Spleen (tissue), 11 donors: ENCODE results near the gene TYK2. TPM values are rescaled to one million over a fixed set of nuclear protein-coding genes. Genes with fewer than 3 reads are reported as not detected.
A peak's percentile ranks its signal among the peaks of the same experiment; 100 is the strongest.

Source experiments
- DNase-seq: peaks from one replicate; pipeline ENCODE4 v3.0.0-alpha.2; 2020
- H3K27ac ChIP-seq, 8 donors: fragments of 200-600 bp; sonication (generic) in 7 of 8; 1 replicate in 4 of 8; 2 replicates in 4 of 8; pipeline versions ENCODE4 v1.5.0 to v1.8.0; 2016 to 2021; ENCODE audit warnings: inconsistent platforms in 4 of 8, mild to moderate bottlenecking in 4 of 8, moderate library complexity in 1 of 8
- H3K27me3 ChIP-seq, 7 donors: fragments of 200-600 bp; sonication (generic) in 6 of 7; replicated peaks in 1 of 7; 1 replicate in 4 of 7; 2 replicates in 3 of 7; pipeline versions ENCODE4 v1.5.0 to v1.8.0; 2016 to 2021; ENCODE audit warnings: inconsistent platforms in 3 of 7, mild to moderate bottlenecking in 1 of 7
- H3K36me3 ChIP-seq, 6 donors: fragments of 200-600 bp; sonication (generic) in 5 of 6; 1 replicate in 4 of 6; 2 replicates in 2 of 6; pipeline versions ENCODE4 v1.5.0 to v1.8.0; 2016 to 2021; ENCODE audit warnings: inconsistent platforms in 2 of 6
- H3K4me1 ChIP-seq, 6 donors: fragments of 200-600 bp; sonication (generic) in 5 of 6; 1 replicate in 3 of 6; 2 replicates in 3 of 6; pipeline versions ENCODE4 v1.5.0 to v1.8.0; 2016 to 2021; ENCODE audit warnings: inconsistent platforms in 3 of 6
- H3K4me3 ChIP-seq, 8 donors: fragments of 200-600 bp; sonication (generic) in 7 of 8; 1 replicate in 4 of 8; 2 replicates in 4 of 8; pipeline versions ENCODE4 v1.5.0 to v1.8.0; 2016 to 2021; ENCODE audit warnings: inconsistent platforms in 4 of 8, mild to moderate bottlenecking in 4 of 8, moderate library complexity in 2 of 8
- H3K9me3 ChIP-seq, 8 donors: fragments of 200-600 bp; sonication (generic) in 7 of 8; 1 replicate in 4 of 8; 2 replicates in 4 of 8; pipeline versions ENCODE4 v1.5.0 to v1.8.0; 2016 to 2021; ENCODE audit warnings: inconsistent platforms in 4 of 8
- POLR2A ChIP-seq, 3 donors: fragments of 450-650 bp; IDR thresholded peaks; one replicate each; pipeline ENCODE4 v1.5.1; 2017; ENCODE audit warnings: antibody characterized with exemption in 3 of 3, mild to moderate bottlenecking in 1 of 3
- POLR2AphosphoS5 ChIP-seq, 3 donors: sonication (generic); formaldehyde crosslinking; IDR thresholded peaks; one replicate each; pipeline ENCODE4 v1.5.1; 2017; ENCODE audit warnings: antibody characterized with exemption in 3 of 3
- WGBS, 5 donors: extraction: QIAGEN DNeasy Blood & Tissue Kit in 3 of 5; methylation state at CpG; one replicate each; pipeline versions ENCODE4 v1.1.5 to v1.1.7; 2013 to 2018; 5-methylcytosine and 5-hydroxymethylcytosine counted together
- intact Hi-C: fragments of 100-400 bp; cut with DNase I; formaldehyde crosslinking; loops from one replicate; pipeline ENCODE4 v1.15.0; 2023; ENCODE audit warnings: low total_unique reads
- polyA plus RNA-seq, 3 donors: library from polyadenylated mRNA; stranded (reverse); fragments of 200-250 nt; gene quantifications; one replicate each; pipeline ENCODE4 v1.2.1, GENCODE V29; 2013
- total RNA-seq, 7 donors: library from RNA; depleted of rRNA in 3 of 7; stranded (reverse); fragments of >200 nt in 3 of 7; fragmentation: NEBNext Ultra II Directional in 4 of 7; extraction: Animal tissue kit (Norgen Biotek cat#: 25700) in 4 of 7; gene quantifications; one replicate each; pipeline versions ENCODE4 v1.1.0 to v1.2.1, GENCODE V29; 2016 to 2021
- TF ChIP-seq, protein P1 (sequence below), 11 experiments: fragments of 200-600 bp in 7 of 11; fragments of 450-650 bp in 4 of 11; sonication (generic) in 4 of 11; IDR thresholded peaks in 8 of 11; conservative IDR thresholded peaks in 3 of 11; 1 replicate in 7 of 11; 2 replicates in 4 of 11; pipeline versions ENCODE4 v1.4.0 to v1.8.0; 2016 to 2021; ENCODE audit warnings: antibody characterized with exemption in 11 of 11, inconsistent platforms in 4 of 11, mild to moderate bottlenecking in 1 of 11
- donor health status: healthy with polysubstance abuse.
- donor health status: DM: no; HTN: no; CAD: no; lungs with moderate emphysema.
- donor health status: DM: no; HTN: no; CAD: no.
- donor health status: Bipolar disorder and iron deficiency.
- donor health status: healthy.
- donor health status: DM: no; HTN: no; CAD: no.
- donor health status: DM: yes; HTN: yes; CAD: no.

The TYK2 gene
- total and polyA plus RNA-seq, 10 donors: 159 to 422 (median 251) TPM

DNA sequence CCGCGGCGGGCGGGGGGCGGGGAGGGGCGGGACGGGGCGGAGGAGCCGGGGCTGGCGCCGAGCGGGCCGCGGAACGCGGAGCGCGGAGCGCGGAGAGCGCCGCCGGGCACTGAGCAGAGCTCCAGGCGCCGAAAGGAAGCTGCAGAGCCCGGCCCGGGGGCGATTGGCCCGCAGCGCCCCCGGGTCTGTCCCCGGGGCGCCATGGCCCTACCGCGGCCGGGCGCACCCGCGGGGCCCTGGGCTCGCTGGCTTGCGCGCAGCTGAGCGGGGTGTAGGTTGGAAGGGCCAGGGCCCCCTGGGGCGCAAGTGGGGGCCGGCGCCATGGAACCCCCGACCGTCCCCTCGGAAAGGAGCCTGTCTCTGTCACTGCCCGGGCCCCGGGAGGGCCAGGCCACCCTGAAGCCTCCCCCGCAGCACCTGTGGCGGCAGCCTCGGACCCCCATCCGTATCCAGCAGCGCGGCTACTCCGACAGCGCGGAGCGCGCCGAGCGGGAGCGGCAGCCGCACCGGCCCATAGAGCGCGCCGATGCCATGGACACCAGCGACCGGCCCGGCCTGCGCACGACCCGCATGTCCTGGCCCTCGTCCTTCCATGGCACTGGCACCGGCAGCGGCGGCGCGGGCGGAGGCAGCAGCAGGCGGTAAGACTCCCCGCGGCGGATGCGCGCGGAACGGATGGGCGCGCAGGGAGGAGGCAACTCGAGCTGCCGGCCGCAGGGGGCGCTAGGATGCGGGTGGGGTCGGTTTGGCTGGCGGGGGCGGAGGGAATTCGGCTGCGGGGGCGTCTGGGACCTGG lies 40.3 kb upstream of the TYK2 start, which contains the start of gene PDE4A:
PDE4A (plus strand) TSS at position 95 of the 796 bp plus-strand sequence; CDS start at position 322, 227 bp downstream.
- peak; percentile 89 for DNase-seq
- intact Hi-C loops: no loop called here
- Histone ChIP-seq H3K4me1 (peaks cover 45 to 97% (median 82%) of the 10 kb centered on the region in 6 donors), H3K27me3 (peaks cover 9 to 97% (median 69%) of the 10 kb centered on the region in 7 donors), H3K27ac (no peak within 1 kb of the TSS), H3K4me3 (peak within 1 kb of the TSS in 7 of 8 donors; percentile 4 to 64 (median 25)), H3K9me3 (no peaks in the 10 kb centered on the region), H3K36me3 (no peaks in the 10 kb centered on the region)
- no peak for TF ChIP-seq POLR2A (IDR thresholded peaks at IDR 0.05)
- TF ChIP-seq, protein P1, sequence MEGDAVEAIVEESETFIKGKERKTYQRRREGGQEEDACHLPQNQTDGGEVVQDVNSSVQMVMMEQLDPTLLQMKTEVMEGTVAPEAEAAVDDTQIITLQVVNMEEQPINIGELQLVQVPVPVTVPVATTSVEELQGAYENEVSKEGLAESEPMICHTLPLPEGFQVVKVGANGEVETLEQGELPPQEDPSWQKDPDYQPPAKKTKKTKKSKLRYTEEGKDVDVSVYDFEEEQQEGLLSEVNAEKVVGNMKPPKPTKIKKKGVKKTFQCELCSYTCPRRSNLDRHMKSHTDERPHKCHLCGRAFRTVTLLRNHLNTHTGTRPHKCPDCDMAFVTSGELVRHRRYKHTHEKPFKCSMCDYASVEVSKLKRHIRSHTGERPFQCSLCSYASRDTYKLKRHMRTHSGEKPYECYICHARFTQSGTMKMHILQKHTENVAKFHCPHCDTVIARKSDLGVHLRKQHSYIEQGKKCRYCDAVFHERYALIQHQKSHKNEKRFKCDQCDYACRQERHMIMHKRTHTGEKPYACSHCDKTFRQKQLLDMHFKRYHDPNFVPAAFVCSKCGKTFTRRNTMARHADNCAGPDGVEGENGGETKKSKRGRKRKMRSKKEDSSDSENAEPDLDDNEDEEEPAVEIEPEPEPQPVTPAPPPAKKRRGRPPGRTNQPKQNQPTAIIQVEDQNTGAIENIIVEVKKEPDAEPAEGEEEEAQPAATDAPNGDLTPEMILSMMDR (IDR thresholded peaks at IDR 0.05 in 8 of 11, conservative IDR thresholded peaks at IDR 0.05 in 3 of 11): peak in 6 of 11 experiments; percentile 22 to 64 (median 50)
- TF ChIP-seq POLR2AphosphoS5 (IDR thresholded peaks at IDR 0.05): peak in 1 of 3 donors; percentile 47
- 1 to 2% (median 1%) methylated on average over 23 to 104 of the region's 104 CpGs for WGBS, 5 donors

DNA sequence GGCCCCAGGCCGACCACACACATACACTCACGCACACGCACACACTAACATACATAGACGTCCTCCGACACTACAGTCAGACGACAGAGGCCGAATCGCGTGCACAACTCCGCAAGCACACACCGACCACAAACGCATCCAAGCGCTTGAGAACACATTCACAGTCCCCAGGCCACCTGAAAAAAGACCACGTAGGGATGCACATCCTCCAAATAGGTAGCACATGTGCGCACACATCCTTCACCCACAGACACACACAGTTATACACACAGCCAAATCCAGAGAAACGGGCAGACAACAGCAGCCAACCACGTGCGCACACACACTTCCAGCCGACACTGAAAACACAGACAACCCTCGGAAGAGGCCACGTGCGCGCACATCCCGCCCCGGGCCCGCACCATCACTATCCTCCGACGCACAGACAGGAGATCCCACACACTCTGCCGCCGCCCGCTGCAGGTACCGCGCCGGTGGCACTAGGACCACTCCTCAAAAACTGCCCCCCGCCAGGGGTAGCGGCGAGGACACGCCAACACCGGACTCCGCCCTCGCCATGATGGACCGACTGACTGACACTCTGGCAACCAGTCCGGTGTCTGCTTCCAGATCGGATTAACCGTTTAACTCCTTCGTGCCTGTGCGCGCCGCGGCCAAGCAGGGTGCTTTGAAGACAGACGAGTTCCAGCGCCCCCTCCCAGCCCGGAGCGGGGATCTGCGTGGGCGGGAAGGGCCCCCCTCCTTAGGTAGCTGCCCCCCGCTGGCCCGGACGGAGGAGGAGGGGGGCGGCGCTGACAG lies 39.5 kb upstream of the TYK2 start:
- H3K27me3 ChIP-seq: peaks cover 9 to 89% (median 69%) of the 10 kb centered on the region in 7 donors

DNA sequence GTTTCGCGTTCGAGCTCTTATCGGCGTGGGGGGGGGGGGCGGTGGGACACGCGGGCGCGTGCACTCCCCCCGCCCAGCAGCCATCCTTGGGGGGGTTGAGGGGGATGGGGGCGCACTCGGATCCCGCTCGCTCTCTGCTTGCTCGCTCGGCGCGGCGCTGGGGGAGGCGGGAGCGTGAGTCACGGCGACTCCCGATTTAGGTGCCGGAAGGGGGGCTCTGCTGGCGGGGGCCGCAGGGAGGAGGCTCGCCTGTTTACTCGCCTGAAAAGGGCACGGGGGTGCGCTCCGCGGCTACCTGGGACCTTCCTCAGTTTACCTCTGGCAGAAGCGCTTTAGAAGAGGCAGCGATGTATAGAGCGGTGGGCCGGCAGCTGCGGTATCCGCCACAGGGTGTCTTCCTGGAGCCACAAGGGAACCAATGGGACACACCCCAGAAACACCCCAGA lies 38.9 kb upstream of the TYK2 start:
- Histone ChIP-seq H3K27ac (no peak overlapping the region), H3K9me3 (peaks cover 0 to 5% (median 0%) of the 10 kb centered on the region in 8 donors), H3K4me3 (peak overlapping the region in 2 of 8 donors; percentile 28 to 64), H3K4me1 (peaks cover 36 to 87% (median 70%) of the 10 kb centered on the region in 6 donors), H3K27me3 (peaks cover 9 to 83% (median 69%) of the 10 kb centered on the region in 7 donors), H3K36me3 (no peaks in the 10 kb centered on the region)
- no peak for DNase-seq
- intact Hi-C loops: no loop called here
- 1 to 3% (median 2%) methylated on average over 10 to 39 of the region's 40 CpGs for WGBS, 5 donors
- no peak for TF ChIP-seq POLR2A (IDR thresholded peaks at IDR 0.05)
- TF ChIP-seq, protein P1 (IDR thresholded peaks at IDR 0.05 in 8 of 11, conservative IDR thresholded peaks at IDR 0.05 in 3 of 11): no peak
- TF ChIP-seq POLR2AphosphoS5 (IDR thresholded peaks at IDR 0.05): no peak

More for the DNA sequence above, 39.5 kb upstream of the TYK2 start:
- Histone ChIP-seq H3K27ac (no peak overlapping the region), H3K36me3 (no peaks in the 10 kb centered on the region), H3K4me3 (peak overlapping the region in 6 of 8 donors; percentile 16 to 64 (median 26)), H3K4me1 (peaks cover 42 to 93% (median 76%) of the 10 kb centered on the region in 6 donors), H3K9me3 (no peaks in the 10 kb centered on the region)
- no peak for TF ChIP-seq POLR2A (IDR thresholded peaks at IDR 0.05)
- peak in 1 of 3 donors; percentile 21 for TF ChIP-seq POLR2AphosphoS5 (IDR thresholded peaks at IDR 0.05)
- DNase-seq: no peak
- intact Hi-C loops: no loop called here
- WGBS, 5 donors: 1 to 2% (median 1%) methylated on average over 26 to 61 of the region's 61 CpGs

DNA sequence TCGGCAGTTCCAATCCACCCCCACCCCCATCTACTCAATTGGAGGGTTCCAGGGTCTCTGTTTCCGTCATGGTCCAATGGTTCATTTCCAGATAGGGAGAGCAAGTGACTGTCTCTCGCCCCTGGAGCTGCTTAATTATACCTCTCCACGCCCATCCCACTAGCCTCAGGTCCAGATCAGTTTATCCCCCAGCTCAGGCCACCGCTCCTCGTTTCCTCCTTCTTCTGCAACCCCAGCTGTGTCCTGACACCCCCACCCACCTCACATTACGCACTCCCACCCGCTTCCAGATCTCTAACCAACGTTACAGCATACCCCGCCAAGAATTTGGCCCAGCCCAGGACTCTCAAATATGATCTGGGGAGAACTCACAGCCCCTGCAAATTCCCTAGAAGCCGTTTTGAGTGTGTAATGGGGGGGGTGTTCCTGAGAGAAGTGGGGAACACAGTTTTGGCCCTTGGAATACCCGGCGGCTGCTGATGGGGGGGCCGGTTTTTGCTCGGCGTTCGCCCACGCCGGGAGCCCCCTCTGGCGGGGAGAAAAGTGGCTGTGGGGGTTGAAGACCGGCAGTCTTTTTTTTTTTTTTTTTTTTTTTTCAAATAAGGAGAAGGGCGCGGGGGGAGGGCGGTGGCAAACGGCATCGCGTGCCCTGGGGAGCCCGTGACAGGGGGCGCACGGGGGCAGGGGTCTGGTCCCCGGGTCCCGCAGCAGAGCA lies 38.3 kb upstream of the TYK2 start:
- Histone ChIP-seq H3K27me3 (peaks cover 9 to 77% (median 69%) of the 10 kb centered on the region in 7 donors), H3K36me3 (no peaks in the 10 kb centered on the region), H3K9me3 (peaks cover 0 to 7% (median 0%) of the 10 kb centered on the region in 8 donors), H3K27ac (no peak overlapping the region), H3K4me1 (peaks cover 30 to 84% (median 64%) of the 10 kb centered on the region in 6 donors), H3K4me3 (peak overlapping the region in 1 of 8 donors; percentile 64)
- TF ChIP-seq, protein P1 (IDR thresholded peaks at IDR 0.05 in 8 of 11, conservative IDR thresholded peaks at IDR 0.05 in 3 of 11): no peak
- TF ChIP-seq POLR2AphosphoS5 (IDR thresholded peaks at IDR 0.05): no peak
- WGBS, 5 donors: 2 to 3% (median 2%) methylated on average over 23 to 32 of the region's 32 CpGs
- intact Hi-C loops: no loop called here
- DNase-seq: no peak
